Measurements from ENCODE around the gene DZIP1.

GRCh38 chr13:95676105-95676761 is 31.7 kb upstream of the DZIP1 start:
- TF ChIP-seq CTCF (IDR thresholded peaks at IDR 0.05; ENCODE audit: low read length) (no peak), EZH2 (IDR thresholded peaks at IDR 0.05; ENCODE audit: borderline replicate concordance, low read length) (no peak)
